ENCODE measurements around the gene CSTPP1. TPM values are rescaled to one million over a fixed set of nuclear protein-coding genes. Genes with fewer than 3 reads are reported as not detected.
A peak's percentile ranks its signal among the peaks of the same experiment; 100 is the strongest.

The CSTPP1 gene
- total and polyA plus RNA-seq, 2 of the 8 experiments (the other 6 are each of a cell fraction or from before 2014, with no cell fraction given) = 24.2 to 28.7 TPM

- no peak overlapping the region for H4K91ac ChIP-seq (replicated peaks; ENCODE audit: insufficient read length, low read length)
- no peak overlapping the region for H3K23ac ChIP-seq (ENCODE audit: insufficient read length)
- H3K79me2 ChIP-seq (ENCODE audit: control insufficient read depth in 1 of 2, insufficient read depth in 2 of 2, low read length in 2 of 2) = peaks cover 0 to 16% of the 10 kb centered on the region in 2 experiments; a peak in 3 of 4 replicates
- H4K5ac ChIP-seq (ENCODE audit: insufficient read length, low read depth, low read length) = no peak overlapping the region
- peaks cover 0 to 7% of the 10 kb centered on the region in 2 experiments for H4K20me1 ChIP-seq (replicated peaks in 1 of 2; ENCODE audit: control insufficient read depth in 1 of 2, insufficient read depth in 2 of 2, low read length in 2 of 2)
- peaks cover 0 to 6% (median 0%) of the 10 kb centered on the region in 4 experiments; a peak in 3 of 7 replicates for H3K27me3 ChIP-seq (replicated peaks in 1 of 4; ENCODE audit: control insufficient read depth in 3 of 4, extremely low read depth in 1 of 4, insufficient read depth in 3 of 4, low read length in 3 of 4)
- peaks cover 12% of the 10 kb centered on the region; the same call in 1 of the 2 replicates for H3K23me2 ChIP-seq (ENCODE audit: low read depth, low read length)
- 0 out of 2 replicates have a peak overlapping the region, but pooled peaks have one; percentile 31 for H4K8ac ChIP-seq (ENCODE audit: extremely low read depth, insufficient read depth, low read length)
- FAIRE-seq = no peak
- H3K14ac ChIP-seq (ENCODE audit: insufficient read length) = no peak overlapping the region
- ChIA-PET CTCF (ENCODE audit: partially characterized antibody) (interaction anchor here (0.8 to 16.6 kb wide), 8 partner anchors 11 to 266 kb away, joined by 3 to 247 read pairs (median 4); partner anchors contain the start of genes ACP2 and DDB2), POLR2A (ENCODE audit: partially characterized antibody) (interaction anchor here (0.6 to 2.4 kb wide), 7 partner anchors 10 to 338 kb away, joined by 3 to 10 read pairs (median 4); partner anchors contain the start of gene DDB2)
- no peak overlapping the region for H3K4ac ChIP-seq (replicated peaks; ENCODE audit: insufficient read length, low read depth, low read length)
- peaks cover 3 to 12% (median 8%) of the 10 kb centered on the region in 4 experiments; a peak in 6 of 8 replicates for H3K36me3 ChIP-seq (ENCODE audit: control insufficient read depth in 2 of 4, insufficient read depth in 4 of 4, low read length in 3 of 4)
- H3K27ac ChIP-seq (ENCODE audit: low read depth, low read length) = no peak overlapping the region
- no peak overlapping the region for H3K4me2 ChIP-seq (ENCODE audit: insufficient read depth in 1 of 2, low read depth in 2 of 2, low read length in 2 of 2)
- 0 out of 2 replicates have a peak overlapping the region, but pooled peaks have one; percentile 35 for H2BK5ac ChIP-seq (ENCODE audit: low read depth, low read length)
- H3K9ac ChIP-seq (replicated peaks in 1 of 4; ENCODE audit: extremely low read depth in 1 of 4, low read depth in 3 of 4, low read length in 3 of 4) = no peak overlapping the region
- H2BK12ac ChIP-seq (ENCODE audit: low read depth, low read length) = no peak overlapping the region
- H3K18ac ChIP-seq (ENCODE audit: extremely low read depth, low read length) = no peak overlapping the region
- 93% methylated on average over 25 of the region's 25 CpGs; no CpG with 5 or more reads in 1 of the 2 experiments for WGBS, 2 experiments (ENCODE audit: extremely low coverage in 1 of 2, insufficient coverage in 1 of 2, insufficient read length in 1 of 2, insufficient replicate concordance in 2 of 2, low coverage in 1 of 2, low lambda C conversion rate in 2 of 2, missing lambda C conversion rate in 1 of 2)
- no peak overlapping the region for H2BK120ac ChIP-seq (replicated peaks; ENCODE audit: low read depth, low read length)
- no peak overlapping the region for H2BK15ac ChIP-seq (ENCODE audit: low read length)
- peak overlapping the region; percentile 28; the same call in 1 of the 2 replicates for H2AK5ac ChIP-seq (ENCODE audit: low read depth, low read length)
- H3K4me1 ChIP-seq (replicated peaks in 1 of 4; ENCODE audit: control insufficient read depth in 3 of 4, insufficient read depth in 4 of 4, low read length in 3 of 4) = peaks cover 0 to 7% (median 5%) of the 10 kb centered on the region in 4 experiments; a peak in 5 of 7 replicates
- H2BK20ac ChIP-seq (ENCODE audit: low read length) = no peak overlapping the region
- no peak overlapping the region for H2AFZ ChIP-seq (ENCODE audit: low read length)
- no peaks in the 10 kb centered on the region for H3K9me3 ChIP-seq (ENCODE audit: insufficient read depth in 2 of 2, low read depth in 1 of 2, low read length in 1 of 2)
- no peak overlapping the region for H3K56ac ChIP-seq (replicated peaks; ENCODE audit: insufficient read length, low read depth, low read length)
- no peak for DNase-seq (ENCODE audit: low read depth in 1 of 2, low spot score in 2 of 2)
- peaks cover 3% of the 10 kb centered on the region; the same call in 1 of the 2 replicates for H3K79me1 ChIP-seq (ENCODE audit: low read depth, low read length)
- H3K4me3 ChIP-seq (ENCODE audit: extremely low read depth in 1 of 4, insufficient read depth in 2 of 4, low read depth in 3 of 4, low read length in 4 of 4) = no peak overlapping the region
- TF ChIP-seq KDM5A (IDR thresholded peaks at IDR 0.05; ENCODE audit: low read length) = no peak
- TF ChIP-seq CTCF (IDR thresholded peaks at IDR 0.05; ENCODE audit: control extremely low read depth in 1 of 3, insufficient read depth in 1 of 3, low read depth in 1 of 3, low read length in 3 of 3) = no peak
- TF ChIP-seq MAX (IDR thresholded peaks at IDR 0.05) = no peak
- TF ChIP-seq CTBP2 (IDR thresholded peaks at IDR 0.05; ENCODE audit: borderline replicate concordance, insufficient read depth, insufficient read length, low read length) = no peak
- TF ChIP-seq RFX5 (IDR thresholded peaks at IDR 0.05; ENCODE audit: borderline replicate concordance, low read depth, low read length) = no peak
- TF ChIP-seq RNF2 (IDR thresholded peaks at IDR 0.05; ENCODE audit: borderline replicate concordance, low read depth, low read length, missing control alignments, poor library complexity, severe bottlenecking) = no peak
- TF ChIP-seq KDM1A (IDR thresholded peaks at IDR 0.05; ENCODE audit: borderline replicate concordance, low read length) = no peak
Observed at GRCh38 chr11:47183031-47183856, 246.7 kb downstream of the CSTPP1 start.
